NOMO-1 (cell line): Measurements from ENCODE around the gene UBE2U.
A peak's percentile ranks its signal among the peaks of the same experiment; 100 is the strongest.
"Not testable (repeated sequence)": the region's sequence is repeated elsewhere in the genome, so short reads cannot be mapped to it uniquely, and the experiment has no call there.

Experiments used
- DNase-seq, 2 experiments: peaks; one replicate each; lab custom pipeline; 2025; ENCODE audit not compliant: unreplicated experiment in 2 of 2; lab: John Stamatoyannopoulos, UW

The UBE2U gene

GRCh38 chr1:64187646-64188045, 15.8 kb upstream of the UBE2U start:
- DNase-seq, result no peak

- DNase-seq, result no peak
Measured at GRCh38 chr1:64192290-64192689, 11.1 kb upstream of the UBE2U start.

GRCh38 chr1:64194168-64195080, 9.0 kb upstream of the UBE2U start:
- peak; percentile 43 to 71 for DNase-seq

- no peak for DNase-seq
Measured at GRCh38 chr1:64195081-64195395, 8.4 kb upstream of the UBE2U start.

DNA sequence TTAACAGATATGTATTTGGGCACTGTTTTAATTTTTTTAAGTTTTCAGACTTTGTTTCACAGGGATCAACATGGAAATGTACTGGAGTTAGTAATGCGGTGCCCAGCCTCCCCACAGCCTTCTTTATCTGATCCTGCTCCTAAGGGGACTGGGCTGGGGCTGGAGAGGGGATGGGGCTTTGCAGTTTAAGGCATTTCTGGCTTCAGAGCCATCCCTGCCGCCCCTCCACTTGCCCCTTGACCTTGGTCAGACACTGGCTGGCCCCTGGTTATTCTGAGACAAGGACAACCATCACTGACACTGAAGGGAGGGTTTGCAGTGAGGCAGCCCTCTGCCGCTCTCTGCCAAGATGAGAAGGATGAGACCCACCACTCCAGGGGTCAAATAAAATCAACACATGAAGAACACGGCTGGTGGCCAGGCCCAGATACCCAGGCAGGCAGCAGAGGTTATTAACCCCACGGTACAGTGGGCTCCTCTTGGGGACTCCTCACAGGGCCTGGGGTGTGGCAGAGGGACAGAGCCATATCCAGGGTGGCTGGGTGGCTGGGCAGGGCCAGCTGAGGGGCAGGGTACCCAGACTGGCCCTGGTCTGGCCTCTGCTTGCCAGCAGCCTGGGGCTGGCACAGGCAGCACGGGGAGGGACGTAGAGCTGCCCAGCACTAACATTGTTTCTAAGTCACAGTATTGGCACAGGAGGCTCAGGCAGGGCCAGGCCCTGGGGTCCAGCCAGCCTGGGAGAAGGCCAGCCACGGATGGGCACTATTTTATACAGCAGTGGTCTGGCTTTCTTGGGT, 7.2 kb upstream of the UBE2U start:
- no peak for DNase-seq

DNA sequence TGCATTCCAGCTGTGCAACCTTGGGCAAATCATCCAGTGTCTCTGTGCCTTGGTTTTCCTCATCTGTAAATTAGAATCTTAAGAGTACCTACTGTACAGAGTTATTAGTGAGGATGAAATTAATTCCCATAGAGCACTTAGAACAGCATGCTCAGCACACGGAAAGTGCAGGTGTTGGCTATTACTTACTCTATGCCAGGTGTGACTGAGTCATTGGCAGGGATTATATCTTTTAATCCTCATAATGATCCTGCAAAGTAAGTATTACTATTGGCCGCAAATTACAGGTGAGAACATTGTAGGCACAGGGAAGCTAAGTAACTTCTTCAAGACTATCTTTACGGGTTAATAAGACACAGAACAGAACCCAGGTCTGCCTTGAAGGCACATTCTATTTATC, 6.3 kb upstream of the UBE2U start:
- no peak for DNase-seq

DNA sequence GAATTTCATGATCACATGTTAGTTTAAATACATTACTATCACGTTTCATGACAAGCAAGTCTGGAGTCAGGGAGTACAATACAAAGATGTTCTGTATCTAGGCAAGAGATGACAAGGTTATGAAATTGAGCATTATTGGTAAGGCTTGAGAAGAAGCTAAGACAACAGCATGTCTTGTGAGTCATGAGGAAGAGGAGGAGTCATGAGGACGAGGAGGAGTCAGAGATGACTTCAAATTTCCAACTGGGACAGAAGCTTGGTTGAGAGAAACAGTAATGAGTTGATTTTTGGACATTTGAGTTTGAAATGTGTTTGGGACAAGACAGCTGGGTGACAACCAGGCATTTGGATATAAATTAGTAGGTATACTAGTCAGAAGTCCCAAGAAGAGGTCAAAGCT, 4.3 kb upstream of the UBE2U start:
- no peak for DNase-seq

DNA sequence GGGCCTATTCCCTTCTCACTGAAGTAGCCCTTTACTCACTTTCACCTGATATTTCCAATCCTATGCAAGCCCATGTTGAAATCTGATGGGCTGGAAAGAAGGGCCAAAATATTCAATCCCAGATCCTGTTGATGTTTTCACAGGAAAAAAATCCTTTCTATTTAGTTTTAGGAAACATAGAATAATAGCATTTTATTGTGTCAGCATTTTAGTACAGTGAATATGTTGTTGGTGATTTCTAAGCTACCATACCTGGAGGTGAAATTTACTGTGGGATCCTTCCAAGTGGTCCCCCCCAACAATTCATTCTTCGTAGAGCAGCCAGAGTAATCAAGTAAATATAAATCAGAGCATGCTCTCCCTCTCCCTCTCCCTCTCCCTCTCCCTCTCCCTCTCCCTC, 3.4 kb upstream of the UBE2U start:
- DNase-seq, result no peak

DNA sequence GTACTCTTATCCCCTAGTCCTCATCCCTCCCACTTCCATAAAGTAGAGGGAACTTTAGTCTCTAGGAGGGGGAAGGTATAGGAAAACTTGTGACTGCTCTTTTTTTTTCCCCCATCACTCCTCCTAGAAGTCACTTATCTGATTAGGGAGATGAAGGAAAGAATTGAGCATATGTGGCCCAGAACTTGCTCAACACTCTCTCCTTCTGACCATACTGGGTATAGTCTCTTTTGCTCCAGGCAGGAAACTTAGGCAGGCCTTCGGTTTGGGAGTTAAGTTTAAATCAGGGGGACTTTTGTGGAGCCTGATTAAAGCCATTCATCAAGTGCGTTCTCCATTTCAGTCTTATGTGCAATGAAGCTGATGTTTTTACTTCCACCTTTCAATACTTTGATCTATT, 5.8 kb downstream of the UBE2U start:
- no peak for DNase-seq

GRCh38 chr1:64212031-64212430, 8.6 kb downstream of the UBE2U start:
- no peak for DNase-seq

DNA sequence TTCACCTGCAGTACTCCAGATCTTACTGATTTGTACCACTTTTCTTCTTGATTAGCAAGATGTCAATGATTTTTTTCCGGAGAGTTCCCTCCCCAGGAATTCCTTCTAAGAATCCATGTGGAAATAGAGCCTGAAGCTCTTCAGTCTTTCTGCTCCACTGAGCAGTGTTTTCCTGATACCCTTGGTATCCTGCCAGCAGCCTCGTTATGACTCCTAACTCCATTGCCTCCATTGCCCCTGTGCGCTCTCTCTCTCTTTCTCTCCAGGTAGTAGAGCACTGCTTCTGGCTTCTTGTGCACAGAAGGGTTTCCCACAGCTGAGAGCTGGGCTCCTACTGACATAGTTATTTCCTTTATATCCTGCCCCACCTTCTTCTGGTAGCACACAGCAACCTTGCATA, 12.2 kb downstream of the UBE2U start:
- no peak for DNase-seq

GRCh38 chr1:64220241-64220640, 16.8 kb downstream of the UBE2U start:
- no peak for DNase-seq

DNA sequence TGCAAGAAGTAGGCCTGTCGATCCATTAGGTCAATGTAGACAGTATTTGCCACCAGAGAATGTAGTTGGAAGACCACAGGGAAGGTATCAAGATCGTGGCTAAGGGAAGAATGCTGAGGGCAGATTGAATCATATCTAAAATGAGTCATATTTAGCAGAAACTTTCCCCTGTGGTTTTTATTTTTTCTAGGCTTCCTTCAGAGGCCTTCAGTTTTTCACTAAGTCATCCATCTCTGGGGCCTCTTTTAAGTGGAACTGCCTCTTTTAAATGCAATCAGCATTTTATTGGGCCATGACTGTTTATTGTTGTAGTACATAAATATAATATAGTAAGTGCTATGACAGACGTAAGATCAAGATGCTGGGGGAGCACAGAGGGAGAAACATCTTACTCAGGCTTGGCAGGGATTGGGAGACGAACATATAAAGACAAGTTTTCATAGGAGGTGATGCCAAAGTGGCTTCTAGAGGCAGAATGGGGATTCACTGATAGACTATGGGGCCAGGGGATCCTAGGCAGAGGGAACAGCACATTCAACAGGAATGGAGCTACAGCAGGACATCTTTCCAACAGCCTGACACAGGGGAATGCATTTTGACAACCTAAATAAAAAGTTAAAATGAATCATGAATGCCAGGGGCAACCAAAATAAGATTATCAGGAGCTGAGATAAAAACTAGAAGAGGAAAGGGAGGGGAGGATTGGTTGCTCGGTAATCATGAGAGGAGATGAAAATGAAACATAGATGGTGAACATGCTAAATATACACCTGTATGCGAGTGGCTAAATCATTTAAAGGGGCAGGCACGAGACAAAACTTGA, 20.1 kb downstream of the UBE2U start:
- no peak for DNase-seq

- not testable (repeated sequence) for DNase-seq
Measured at GRCh38 chr1:64224236-64224635, 20.8 kb downstream of the UBE2U start.

DNA sequence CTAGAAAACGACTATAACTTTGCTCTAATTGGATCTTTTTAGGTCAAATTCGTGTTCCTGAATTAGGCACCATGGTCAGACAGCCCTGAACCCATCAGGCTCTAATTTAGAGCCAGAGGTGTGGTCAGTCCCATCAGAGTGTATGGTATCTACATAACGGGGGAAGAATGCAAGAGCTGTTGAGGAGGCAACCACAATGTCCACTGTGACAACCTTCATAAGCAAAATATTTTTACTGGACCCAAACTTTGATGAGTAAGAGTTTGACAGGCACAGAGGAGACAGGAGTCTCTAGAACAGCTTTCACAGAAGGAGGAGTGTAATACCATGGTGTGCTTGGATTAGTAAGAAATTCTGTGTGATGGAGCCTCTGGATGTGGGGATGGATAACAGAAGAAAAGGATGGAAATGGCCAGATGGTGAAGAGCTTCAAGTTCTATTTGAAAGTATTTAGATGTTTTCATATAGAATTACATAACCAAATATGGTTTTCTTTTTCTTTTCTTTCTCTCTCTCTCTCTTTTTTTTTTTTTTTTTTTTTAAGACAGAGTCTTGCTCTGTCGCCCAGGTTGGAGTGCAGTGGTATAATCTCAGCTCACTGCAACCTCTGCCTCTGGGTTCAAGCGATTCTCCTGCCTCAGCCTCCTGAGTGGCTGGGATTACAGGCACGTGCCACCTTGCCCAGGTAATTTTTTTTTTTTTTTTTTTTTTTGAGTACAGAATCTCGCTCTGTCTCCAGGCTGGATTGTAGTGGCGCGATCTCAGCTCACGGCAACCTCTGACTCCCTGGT, 24.9 kb downstream of the UBE2U start:
- DNase-seq, result no peak

DNA sequence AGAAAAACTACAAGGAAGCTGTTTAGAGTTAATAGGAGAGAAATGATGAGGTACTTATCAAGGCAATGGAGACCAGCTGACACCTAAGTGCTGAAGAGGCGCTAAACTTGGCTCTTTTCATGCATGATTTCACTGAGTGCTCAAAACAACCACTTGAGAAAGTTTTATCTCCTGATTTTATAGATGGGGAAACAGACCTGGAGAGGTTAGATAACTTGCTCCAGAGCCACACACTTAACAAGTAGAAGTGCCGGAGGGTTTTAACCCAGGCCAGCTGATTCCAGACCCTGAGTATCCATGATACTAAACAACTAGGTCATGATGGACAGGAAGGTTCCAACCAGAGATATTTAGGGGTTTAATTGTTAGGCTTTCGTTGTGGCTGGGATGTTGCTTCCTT, 25.9 kb downstream of the UBE2U start:
- DNase-seq, result no peak

GRCh38 chr1:64231153-64231552, 27.7 kb downstream of the UBE2U start:
- no peak for DNase-seq

- no peak for DNase-seq
Measured at GRCh38 chr1:64231654-64232053, 28.2 kb downstream of the UBE2U start.

GRCh38 chr1:64234714-64235113, 31.3 kb downstream of the UBE2U start:
- no peak for DNase-seq

GRCh38 chr1:64235181-64235580, 31.8 kb downstream of the UBE2U start:
- DNase-seq, result no peak
